ENCODE data around the gene CTXN1.

DNA sequence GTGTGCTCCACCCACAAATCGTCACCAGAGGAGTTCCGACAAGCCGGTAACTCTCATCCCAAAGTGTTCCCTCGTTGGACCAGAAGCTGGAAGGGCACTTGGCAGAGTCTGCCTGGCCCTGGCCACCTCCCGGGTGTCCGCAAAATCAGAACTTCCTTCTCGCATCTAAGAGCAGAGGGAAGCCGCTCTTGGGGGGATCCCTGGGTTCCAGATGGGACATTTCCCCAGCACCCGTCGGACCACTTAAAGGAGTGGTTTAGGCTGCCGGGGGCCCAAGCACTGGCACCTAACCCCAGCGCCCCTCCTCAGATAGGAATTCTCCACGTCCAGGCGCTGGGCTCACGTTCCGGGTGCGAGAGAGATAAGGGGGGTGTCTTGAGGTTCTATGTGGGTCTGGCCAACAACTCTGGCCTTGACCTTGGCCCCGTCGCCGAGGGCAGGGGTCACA is 23.1 kb downstream of the CTXN1 start:
- TF ChIP-seq, protein P1, sequence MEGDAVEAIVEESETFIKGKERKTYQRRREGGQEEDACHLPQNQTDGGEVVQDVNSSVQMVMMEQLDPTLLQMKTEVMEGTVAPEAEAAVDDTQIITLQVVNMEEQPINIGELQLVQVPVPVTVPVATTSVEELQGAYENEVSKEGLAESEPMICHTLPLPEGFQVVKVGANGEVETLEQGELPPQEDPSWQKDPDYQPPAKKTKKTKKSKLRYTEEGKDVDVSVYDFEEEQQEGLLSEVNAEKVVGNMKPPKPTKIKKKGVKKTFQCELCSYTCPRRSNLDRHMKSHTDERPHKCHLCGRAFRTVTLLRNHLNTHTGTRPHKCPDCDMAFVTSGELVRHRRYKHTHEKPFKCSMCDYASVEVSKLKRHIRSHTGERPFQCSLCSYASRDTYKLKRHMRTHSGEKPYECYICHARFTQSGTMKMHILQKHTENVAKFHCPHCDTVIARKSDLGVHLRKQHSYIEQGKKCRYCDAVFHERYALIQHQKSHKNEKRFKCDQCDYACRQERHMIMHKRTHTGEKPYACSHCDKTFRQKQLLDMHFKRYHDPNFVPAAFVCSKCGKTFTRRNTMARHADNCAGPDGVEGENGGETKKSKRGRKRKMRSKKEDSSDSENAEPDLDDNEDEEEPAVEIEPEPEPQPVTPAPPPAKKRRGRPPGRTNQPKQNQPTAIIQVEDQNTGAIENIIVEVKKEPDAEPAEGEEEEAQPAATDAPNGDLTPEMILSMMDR (IDR thresholded peaks at IDR 0.05), result no peak
- no peak for TF ChIP-seq POLR2A (IDR thresholded peaks at IDR 0.05)

Data from thyroid gland (tissue), 4 donors.